HG02973 (cell line): ENCODE measurements around the gene RBBP6.
"Not testable (repeated sequence)": the region's sequence is repeated elsewhere in the genome, so short reads cannot be mapped to it uniquely, and the experiment has no call there.

Experiments used
- ATAC-seq: cut with Tn5 transposase; IDR thresholded peaks from one replicate; pipeline ENCODE4 v1.9.1; 2021; ENCODE audit warnings: moderate library complexity; ENCODE audit not compliant: unreplicated experiment

The RBBP6 gene

DNA sequence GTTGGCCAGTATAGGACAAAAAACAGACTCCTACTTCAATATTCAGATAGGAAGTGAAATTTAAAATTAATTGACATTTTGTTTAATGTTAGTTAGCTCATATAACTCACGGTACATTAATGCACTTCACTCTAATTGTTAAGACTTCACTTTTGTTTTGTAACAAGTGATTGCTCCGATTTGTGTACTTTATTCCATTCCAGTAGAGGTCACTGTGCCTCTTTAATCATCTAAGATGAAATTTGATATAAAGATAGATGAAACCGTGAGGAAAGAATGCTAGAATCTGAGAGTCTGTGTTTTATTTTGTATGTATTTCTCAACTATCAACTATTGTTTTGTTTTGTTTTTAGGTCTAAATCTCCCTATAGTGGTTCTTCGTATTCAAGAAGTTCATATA, 29.0 kb downstream of the RBBP6 start:
- ATAC-seq = no peak

DNA sequence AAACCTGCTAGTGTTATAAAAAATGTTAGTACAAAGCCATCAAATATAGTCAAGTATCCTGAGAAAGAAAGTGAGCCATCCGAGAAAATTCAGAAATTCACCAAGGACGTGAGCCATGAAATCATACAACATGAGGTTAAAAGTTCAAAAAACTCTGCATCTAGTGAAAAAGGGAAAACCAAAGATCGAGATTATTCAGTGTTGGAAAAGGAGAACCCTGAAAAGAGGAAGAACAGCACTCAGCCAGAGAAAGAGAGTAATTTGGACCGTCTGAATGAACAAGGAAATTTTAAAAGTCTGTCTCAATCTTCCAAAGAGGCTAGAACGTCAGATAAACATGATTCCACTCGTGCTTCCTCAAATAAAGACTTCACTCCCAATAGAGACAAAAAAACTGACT, 31.7 kb downstream of the RBBP6 start:
- ATAC-seq = no peak

DNA sequence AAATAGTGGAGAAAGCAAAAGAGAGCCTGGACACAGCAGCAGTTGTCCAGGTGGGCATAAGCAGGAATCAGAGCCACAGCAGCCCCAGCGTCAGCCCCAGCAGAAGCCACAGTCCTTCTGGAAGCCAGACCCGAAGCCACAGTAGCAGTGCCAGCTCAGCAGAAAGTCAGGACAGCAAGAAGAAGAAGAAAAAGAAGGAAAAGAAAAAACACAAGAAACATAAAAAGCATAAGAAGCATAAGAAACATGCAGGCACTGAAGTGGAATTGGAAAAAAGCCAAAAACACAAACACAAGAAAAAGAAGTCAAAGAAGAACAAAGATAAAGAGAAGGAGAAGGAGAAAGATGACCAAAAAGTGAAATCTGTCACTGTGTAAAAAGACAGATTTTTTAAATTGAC, 32.7 kb downstream of the RBBP6 start:
- no peak for ATAC-seq

DNA sequence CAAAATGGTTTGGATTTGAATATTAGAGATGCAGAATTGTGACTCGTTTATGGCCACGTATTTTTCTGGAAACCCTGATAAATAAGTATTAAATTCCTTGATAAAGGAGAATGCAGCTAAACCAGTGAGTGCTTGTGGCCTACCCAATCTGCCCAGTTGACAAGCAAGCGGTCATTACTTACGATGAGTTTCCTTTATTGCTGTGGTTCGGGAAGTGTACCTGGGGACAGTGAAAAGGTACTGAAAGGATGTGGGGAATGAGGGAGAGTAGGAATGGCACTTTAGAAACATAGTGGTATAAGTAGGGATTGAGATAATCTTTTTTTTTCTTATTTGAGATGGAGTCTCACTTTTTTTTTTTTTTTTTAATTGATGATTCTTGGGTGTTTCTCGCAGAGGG, 33.8 kb downstream of the RBBP6 start:
- no peak for ATAC-seq

DNA sequence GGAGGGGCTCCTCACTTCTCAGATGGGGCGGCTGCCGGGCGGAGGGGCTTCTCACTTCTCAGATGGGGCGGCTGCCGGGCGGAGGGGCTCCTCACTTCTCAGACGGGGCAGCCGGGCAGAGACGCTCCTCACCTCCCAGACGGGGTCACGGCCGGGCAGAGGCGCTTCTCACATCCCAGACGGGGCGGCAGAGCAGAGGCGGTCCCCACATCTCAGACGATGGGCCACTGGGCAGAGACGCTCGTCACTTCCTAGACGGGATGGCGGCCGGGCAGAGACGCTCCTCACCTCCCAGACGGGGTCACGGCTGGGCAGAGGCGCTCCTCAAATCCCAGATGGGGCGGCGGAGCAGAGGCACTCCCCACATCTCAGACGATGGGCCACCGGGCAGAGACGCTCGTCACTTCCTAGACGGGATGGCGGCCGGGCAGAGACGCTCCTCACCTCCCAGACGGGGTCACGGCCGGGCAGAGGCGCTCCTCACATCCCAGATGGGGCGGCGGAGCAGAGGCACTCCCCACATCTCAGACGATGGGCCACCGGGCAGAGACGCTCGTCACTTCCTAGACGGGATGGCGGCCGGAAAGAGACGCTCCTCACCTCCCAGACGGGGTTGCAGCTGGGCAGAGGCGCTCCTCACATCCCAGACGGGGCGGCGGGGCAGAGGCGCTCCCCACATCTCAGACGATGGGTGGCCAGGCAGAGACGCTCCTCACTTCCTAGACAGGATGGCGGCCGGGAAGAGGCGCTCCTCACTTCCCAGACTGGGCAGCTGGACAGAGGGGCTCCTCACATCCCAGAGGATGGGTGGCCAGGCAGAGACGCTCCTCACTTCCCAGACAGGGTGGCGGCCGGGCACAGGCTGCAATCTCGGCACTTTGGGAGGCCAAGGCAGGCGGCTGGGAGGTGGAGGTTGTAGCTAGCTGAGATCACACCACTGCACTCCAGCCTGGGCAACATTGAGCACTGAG, 35.4 kb downstream of the RBBP6 start:
- ATAC-seq = not testable (repeated sequence)

DNA sequence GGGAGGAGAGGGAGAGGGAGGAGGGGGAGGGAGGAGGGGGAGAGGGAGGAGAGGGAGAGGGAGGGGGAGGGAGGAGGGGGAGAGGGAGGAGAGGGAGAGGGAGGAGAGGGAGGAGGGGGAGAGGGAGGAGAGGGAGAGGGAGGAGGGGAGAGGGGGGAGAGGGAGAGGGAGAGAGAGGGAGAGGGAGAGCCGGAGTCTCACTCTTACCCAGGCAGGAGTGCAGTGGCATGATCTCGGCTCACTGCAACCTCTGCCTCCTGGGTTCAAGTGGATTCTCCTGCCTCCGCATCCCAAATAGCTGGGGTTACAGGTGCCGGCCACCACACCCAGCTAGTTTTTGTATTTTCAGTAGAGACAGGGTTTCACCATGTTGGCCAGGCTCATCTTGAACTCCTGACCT, 36.4 kb downstream of the RBBP6 start:
- ATAC-seq = not testable (repeated sequence)

DNA sequence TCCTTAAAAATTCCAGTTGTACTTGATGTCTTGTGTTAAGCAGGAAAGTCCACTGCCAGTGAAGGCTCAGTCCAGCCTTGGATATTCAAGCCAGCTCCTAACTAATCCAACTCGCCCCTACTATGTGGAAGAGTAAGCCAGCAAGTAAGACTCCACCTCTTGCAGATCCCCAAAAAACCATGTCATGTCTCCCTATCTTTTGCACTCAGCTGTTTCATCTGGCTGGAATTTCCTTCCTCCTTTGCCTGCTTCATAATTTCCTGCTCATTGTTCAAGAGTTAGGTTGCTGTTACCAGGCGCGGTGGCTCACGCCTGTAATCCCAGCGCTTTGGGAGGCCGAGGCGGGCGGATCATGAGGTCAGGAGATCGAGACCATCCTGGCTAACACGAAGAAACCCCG, 37.8 kb downstream of the RBBP6 start:
- ATAC-seq = no peak

DNA sequence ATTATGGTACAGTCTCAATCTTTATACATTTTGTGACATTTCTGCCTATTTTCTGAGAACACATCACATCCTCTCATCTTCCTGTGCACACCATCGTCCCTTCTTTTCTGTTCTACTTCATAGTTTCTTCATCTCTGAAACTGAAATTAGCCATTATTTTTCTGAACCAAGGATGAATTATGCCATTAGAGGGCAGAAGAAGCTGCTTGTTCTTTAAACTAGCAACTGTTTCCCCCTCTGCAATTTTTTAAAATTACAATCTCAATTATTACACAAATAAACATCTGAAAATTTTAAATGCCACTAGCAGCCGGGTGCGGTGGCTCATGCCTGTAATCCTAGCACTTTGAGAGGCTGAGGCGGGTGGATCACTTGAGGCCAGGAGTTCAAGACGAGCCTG, 41.3 kb downstream of the RBBP6 start:
- ATAC-seq = no peak

DNA sequence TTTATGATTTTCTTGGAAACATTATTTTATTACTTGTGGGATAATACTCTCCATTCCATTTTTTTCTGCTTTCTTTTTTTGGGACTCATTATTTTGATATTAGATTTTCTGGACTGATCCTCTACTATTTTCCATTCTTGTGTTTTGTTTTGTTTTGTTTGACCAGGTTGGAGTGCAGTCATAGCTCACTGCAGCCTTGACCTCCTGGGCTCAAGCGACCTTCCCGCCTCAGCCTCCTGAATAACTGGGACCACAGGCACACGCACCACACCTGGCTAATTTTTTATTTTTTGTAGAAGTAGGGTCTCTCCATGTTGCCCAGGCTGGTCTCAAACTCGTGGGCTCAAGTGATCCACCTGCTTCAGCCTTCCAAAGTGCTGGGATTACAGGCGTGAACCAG, 44.1 kb downstream of the RBBP6 start:
- no peak for ATAC-seq

DNA sequence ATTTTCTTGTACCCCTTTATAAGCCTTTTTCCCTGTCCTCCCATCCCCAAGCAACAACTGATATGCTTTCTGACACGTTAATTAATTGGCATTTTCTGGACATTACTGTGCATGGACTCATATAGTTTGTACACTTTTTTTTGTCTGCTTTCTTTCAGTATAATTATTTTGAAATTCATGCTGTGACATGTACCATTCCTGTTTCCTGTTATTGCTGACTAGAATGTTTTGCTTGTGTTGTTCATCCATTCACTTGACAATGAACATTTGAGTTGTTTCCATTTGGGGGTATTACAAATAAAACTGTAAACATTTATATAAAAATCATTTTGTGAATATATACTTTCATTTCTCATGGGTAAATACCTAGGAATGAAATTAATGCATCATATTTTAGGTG, 50.6 kb downstream of the RBBP6 start:
- ATAC-seq = no peak

DNA sequence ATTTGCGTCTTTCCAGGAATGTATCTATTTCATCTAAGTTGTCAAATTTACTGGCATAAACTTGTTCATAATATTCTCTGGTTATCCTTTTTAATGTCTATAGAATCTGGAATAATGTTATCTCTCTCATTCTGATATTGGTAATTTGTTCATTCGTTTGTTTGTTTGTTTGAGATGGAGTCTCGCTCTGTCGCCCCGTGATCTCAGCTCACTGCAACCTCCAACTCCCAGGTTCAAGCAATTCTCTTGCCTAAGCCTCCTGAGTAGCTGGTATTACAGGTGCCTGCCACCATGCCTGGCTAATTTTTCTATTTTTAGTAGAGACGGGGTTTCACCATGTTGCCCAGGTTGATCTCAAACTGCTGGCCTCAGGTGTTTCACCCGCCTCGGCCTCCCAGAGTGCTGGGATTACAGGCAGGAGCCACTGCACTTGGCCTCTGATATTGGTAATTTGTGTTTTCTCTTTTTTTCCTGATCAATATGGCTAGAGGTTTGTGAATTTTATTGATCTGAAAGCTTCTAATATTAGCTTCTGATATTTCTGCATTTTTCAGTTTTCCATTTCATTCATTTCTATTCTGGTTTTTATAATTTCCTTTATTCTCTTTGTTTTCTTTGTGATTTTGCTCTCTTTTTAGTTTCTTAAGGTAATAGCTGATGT, 59.5 kb downstream of the RBBP6 start:
- no peak for ATAC-seq

DNA sequence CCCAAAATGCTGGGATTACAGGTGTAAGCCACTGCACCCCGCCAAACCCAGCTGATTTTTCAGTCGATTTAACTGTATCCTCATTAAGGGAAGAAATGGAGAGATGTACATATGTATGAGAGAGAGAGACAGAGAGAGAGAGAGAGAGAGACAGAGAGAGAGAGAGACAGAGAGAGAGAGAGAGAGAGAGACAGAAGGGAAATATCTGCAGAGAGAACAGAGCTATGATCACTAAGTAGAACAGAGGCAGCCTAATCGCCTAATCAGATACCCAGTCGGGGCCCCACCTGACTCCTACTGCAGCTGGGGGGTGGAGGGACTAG, 70.0 kb downstream of the RBBP6 start:
- no peak for ATAC-seq

DNA sequence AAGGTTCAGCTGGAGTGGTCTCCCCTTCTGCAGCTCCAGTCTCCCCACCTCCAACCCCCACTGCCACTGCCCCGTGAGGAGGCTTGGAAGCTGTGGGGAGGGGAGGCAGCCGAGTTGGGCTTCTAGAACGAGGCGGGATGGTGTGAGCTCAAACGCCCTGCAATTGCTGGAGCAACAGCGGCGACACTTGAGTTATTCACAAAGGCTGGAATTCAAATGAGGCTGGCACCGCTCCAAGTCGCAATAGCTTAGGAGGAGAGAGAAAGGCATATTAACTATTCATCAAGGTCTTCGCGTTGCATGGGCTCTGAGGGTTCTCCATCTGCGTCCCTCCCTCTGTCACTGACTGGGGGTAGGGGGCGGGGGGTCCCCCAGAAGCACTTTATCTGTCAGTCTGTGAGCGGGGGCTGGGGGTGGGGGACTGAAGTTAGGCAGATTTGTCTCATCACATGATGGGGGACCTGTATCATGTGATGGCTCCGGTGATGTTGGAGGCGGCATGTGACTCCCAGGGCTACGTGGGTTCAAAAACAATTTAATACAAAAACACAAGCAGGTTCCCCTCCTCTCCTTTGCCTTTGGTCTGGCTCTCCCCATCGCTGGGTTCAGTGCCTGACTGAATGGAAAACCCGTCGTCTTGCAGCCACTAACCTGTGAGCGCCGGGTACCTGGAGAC, 70.5 kb downstream of the RBBP6 start:
- ATAC-seq = no peak

DNA sequence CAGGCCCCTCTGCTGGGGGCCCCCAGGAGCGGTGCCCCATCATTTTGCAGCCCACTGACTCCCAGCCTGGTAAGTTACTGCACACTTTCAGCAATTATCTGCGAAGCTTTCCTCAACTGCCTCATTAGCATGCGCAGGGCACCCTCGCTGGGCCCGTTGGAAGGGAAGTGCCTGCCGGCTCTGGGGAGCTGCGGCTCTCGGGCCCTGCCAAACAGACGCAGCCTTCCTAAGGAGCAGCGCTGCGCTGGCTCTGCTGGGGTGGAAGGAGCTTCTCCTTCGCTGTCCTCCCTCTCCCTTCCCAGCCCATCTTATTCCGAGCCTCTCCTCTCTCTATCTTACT, 71.0 kb downstream of the RBBP6 start:
- ATAC-seq = no peak

DNA sequence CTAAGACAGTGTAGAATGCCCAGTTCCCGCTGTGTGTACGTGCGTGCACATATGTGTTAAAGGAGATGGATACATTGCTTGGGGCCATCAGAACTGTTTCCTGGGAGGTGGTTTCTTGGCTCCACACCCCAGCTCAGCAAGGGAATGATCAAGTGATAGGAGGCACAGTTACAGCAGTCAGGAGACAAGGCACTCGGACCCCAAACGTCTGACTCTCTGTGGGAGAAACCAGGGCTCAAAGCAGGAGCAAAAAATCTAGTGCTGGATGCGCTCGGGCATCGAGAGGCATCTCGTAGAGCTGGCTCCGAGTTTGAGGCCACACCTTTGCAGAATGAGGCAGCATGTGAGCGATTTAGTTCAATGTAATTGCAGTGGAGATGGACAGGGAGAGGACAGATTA, 71.9 kb downstream of the RBBP6 start:
- no peak for ATAC-seq

DNA sequence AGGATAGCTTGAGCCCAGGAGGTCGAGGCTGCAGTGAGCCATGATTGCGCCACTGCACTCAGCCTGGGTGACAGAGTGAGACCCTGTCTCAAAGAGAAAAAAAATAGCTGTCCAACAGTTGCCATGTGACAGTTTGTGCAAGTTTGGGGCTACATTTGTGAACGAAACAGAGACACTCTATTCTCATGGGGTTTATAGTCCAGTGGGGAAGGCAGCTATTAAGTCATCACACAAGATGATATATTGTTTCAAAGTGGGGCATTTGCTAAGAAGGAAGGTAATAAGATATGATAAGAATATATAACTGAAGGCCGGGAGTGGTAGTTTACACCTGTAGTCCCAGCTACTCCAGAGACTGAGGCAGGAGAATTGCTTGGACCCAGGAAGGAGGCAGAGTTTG, 73.3 kb downstream of the RBBP6 start:
- ATAC-seq = no peak

DNA sequence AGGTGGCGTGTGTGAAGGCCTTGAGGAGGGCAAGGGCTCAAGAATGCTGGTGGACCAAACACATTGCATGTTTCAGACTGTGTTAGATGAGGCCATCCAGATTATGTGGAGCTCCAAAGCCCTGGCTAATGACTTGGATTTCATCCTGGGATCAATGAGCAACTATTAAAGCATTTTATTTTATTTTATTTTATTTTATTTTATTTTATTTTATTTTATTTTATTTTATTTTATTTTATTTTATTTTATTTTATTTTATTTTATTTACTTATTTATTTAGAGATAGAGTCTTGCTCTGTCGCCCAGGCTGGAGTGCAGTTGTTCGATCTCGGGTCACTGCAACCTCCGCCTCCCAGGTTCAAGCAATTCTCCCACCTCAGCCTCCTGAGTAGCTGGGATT, 73.9 kb downstream of the RBBP6 start:
- ATAC-seq = not testable (repeated sequence)

DNA sequence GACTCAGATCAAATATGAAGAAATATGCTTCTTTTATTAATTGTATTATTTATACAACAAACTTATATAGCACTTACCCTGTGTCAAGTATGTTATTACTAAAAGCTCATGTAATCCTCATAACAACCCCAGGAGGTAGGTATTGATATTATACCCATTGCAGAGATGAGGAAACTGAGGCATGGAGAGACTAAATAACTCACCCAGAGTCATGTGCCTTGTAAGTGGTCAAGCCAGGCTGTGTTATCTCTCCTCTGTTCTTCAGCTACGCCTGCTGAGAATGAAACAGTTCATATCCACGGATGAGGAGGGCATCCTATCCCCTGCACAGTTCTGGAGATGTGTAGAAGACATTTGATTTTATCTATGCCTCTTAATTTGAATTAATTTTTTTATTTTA, 78.1 kb downstream of the RBBP6 start:
- no peak for ATAC-seq
